Activated CD8-positive, alpha-beta T cell treated with anti-CD3 and anti-CD28 coated beads for 36 hours (primary cell): Measurements from ENCODE around the gene INTS4. TPM values are rescaled to one million over a fixed set of nuclear protein-coding genes. Genes with fewer than 3 reads are reported as not detected.

Experiments used
- ATAC-seq: fragments of 200-7000 bp; cut with Tn5 transposase; one replicate; pipeline ENCODE4 v1.10.0; 2021; ENCODE audit warnings: mild to moderate bottlenecking, moderate library complexity
- CTCF ChIA-PET: fragments of 350-600 bp; sonication (Branson Sonifier 250); formaldehyde crosslinking; loops from one replicate; lab custom pipeline; 2021; ENCODE audit warnings: antibody characterized with exemption; lab: Charles Lee
- POLR2A ChIA-PET: fragments of 350-600 bp; sonication (Branson Sonifier 250); formaldehyde crosslinking; loops from one replicate; lab custom pipeline; 2021; ENCODE audit warnings: antibody characterized with exemption; lab: Charles Lee
- DNase-seq: peaks from one replicate; pipeline ENCODE4 v3.0.0-alpha.2; 2020
- H3K27ac Mint-ChIP-seq: one replicate; pipeline ENCODE4 v1.8.0; 2021; ENCODE audit warnings: mild to moderate bottlenecking, mixed read lengths
- H3K27me3 Mint-ChIP-seq: one replicate; pipeline ENCODE4 v1.8.0; 2021; ENCODE audit warnings: mixed read lengths
- H3K36me3 Mint-ChIP-seq: one replicate; pipeline ENCODE4 v1.8.0; 2021; ENCODE audit warnings: low read depth, mixed read lengths
- H3K4me1 Mint-ChIP-seq: one replicate; pipeline ENCODE4 v1.8.0; 2021; ENCODE audit warnings: low read depth, mixed read lengths
- H3K4me3 Mint-ChIP-seq: one replicate; pipeline ENCODE4 v1.8.0; 2021; ENCODE audit warnings: mild to moderate bottlenecking, moderate library complexity, mixed read lengths
- H3K9me3 Mint-ChIP-seq: one replicate; pipeline ENCODE4 v1.8.0; 2021; ENCODE audit warnings: mixed read lengths
- intact Hi-C: fragments of 100-400 bp; cut with micrococcal nuclease; formaldehyde crosslinking; loops from one replicate; pipeline ENCODE4 v1.10.0; 2022
- total RNA-seq, 2 experiments: library from RNA; stranded (reverse); gene quantifications; one replicate each; pipeline ENCODE4 v1.2.3, GENCODE V29; 2021
- TF ChIP-seq, protein P1 (sequence below): fragments of 200-600 bp; IDR thresholded peaks from one replicate; pipeline ENCODE4 v1.8.0; 2022; ENCODE audit warnings: antibody characterized with exemption, mild to moderate bottlenecking

Gene INTS4
- total RNA-seq, 2 experiments from 2014 or later: 44.4 to 45.8 TPM

DNA sequence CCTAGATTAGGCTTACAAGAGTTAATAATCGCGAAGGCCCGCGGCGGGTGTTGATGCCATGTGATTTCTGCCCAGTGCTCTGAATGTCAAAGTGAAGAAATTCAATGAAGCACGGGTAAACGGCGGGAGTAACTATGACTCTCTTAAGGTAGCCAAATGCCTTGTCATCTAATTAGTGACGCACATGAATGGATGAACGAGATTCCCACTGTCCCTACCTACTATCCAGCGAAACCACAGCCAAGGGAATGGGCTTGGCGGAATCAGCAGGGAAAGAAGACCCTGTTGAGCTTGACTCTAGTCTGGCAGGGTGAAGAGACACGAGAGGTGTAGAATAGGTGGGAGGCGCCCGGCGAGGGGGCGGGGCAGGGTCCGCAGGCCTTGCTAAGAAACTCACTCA, 108.1 kb downstream of the INTS4 start:
- intact Hi-C loops: no loop called here
- CTCF ChIA-PET: interaction anchor here (0.7 kb wide), 1 partner anchor 14 kb away, joined by 3 read pairs; no protein-coding TSS in a partner anchor
- no peak for DNase-seq
- Mint-ChIP-seq H3K27me3 (no peaks in the 10 kb centered on the region), H3K36me3 (peaks cover 32% of the 10 kb centered on the region), H3K4me3 (no peak overlapping the region), H3K4me1 (no peaks in the 10 kb centered on the region), H3K9me3 (no peaks in the 10 kb centered on the region), H3K27ac (no peak overlapping the region)
- ATAC-seq: no peak
- POLR2A ChIA-PET: no interaction called here
- TF ChIP-seq, protein P1, sequence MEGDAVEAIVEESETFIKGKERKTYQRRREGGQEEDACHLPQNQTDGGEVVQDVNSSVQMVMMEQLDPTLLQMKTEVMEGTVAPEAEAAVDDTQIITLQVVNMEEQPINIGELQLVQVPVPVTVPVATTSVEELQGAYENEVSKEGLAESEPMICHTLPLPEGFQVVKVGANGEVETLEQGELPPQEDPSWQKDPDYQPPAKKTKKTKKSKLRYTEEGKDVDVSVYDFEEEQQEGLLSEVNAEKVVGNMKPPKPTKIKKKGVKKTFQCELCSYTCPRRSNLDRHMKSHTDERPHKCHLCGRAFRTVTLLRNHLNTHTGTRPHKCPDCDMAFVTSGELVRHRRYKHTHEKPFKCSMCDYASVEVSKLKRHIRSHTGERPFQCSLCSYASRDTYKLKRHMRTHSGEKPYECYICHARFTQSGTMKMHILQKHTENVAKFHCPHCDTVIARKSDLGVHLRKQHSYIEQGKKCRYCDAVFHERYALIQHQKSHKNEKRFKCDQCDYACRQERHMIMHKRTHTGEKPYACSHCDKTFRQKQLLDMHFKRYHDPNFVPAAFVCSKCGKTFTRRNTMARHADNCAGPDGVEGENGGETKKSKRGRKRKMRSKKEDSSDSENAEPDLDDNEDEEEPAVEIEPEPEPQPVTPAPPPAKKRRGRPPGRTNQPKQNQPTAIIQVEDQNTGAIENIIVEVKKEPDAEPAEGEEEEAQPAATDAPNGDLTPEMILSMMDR: no peak

- ChIA-PET CTCF (interaction anchor here (0.6 kb wide), 1 partner anchor 89 kb away, joined by 3 read pairs; no protein-coding TSS in a partner anchor), POLR2A (no interaction called here)
- no peak for DNase-seq
- H3K36me3 Mint-ChIP-seq: peaks cover 22% of the 10 kb centered on the region
- no peaks in the 10 kb centered on the region for H3K9me3 Mint-ChIP-seq
- H3K27me3 Mint-ChIP-seq: no peaks in the 10 kb centered on the region
- intact Hi-C loops: no loop called here
- H3K27ac Mint-ChIP-seq: no peak overlapping the region
- H3K4me3 Mint-ChIP-seq: no peak overlapping the region
- no peaks in the 10 kb centered on the region for H3K4me1 Mint-ChIP-seq
- no peak for ATAC-seq
- TF ChIP-seq, protein P1: no peak
These were observed 109.7 kb downstream of the INTS4 start for GRCh38 chr11:77884829-77885190.

DNA sequence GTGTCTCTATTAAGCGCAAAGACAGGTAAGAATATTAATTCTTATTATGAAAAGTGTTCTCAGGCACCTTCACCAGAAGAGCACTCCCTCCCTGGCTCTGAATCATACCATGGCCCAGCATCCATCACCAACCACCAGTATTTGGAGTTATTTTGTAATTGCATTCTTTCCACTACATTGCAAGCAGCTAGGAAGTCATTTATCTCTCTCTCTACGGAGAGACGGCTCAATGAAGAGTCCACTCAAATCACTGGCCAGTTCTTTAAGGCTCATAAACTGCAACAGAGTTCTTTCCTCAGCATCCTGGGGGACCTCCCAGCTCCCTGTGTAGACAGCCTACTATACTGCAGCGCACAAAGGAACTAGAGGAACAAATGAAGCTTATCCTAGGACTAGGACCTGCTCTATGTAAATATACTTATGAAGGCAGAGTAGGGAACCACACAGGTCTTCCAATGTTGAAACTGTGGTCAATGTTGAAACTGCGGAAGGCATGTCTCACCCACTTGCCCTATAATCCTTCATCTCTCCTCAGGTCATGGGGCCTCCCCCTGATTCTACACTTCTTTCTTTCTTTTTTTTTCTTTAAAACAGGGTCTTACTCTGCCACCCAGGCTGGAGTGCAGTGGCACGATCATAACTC, 110.2 kb downstream of the INTS4 start:
- ChIA-PET CTCF (no interaction called here), POLR2A (no interaction called here)
- ATAC-seq: no peak
- Mint-ChIP-seq H3K4me1 (no peaks in the 10 kb centered on the region), H3K27me3 (no peaks in the 10 kb centered on the region), H3K27ac (no peak overlapping the region), H3K4me3 (no peak overlapping the region), H3K9me3 (no peaks in the 10 kb centered on the region), H3K36me3 (peaks cover 20% of the 10 kb centered on the region)
- intact Hi-C loops: no loop called here
- TF ChIP-seq, protein P1: no peak
- no peak for DNase-seq

DNA sequence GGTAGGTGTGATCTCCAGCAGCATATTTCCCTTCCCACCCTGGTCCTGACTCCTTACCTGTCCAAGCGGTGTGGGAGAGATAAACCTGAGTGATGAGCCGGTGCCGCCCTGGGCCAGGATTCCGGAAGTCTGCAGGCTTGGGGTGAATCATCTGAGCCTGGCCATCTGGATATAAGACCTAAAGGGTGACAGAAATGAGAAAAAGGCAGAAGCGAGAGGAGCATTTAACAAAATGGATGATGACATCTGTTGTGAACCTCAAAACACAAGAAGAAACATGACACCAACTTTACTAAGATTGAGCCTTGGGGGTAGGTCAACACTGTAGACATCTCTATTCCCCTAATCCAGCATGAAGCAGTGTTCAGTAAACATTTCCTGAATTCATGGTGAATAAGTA, 110.7 kb downstream of the INTS4 start:
- TF ChIP-seq, protein P1: no peak
- H3K4me1 Mint-ChIP-seq: no peaks in the 10 kb centered on the region
- no peaks in the 10 kb centered on the region for H3K27me3 Mint-ChIP-seq

GRCh38 chr11:77882396-77882795, 112.1 kb downstream of the INTS4 start:
- ATAC-seq: no peak
- Mint-ChIP-seq H3K27ac (no peak overlapping the region), H3K36me3 (peaks cover 12% of the 10 kb centered on the region), H3K9me3 (no peaks in the 10 kb centered on the region), H3K4me1 (no peaks in the 10 kb centered on the region), H3K27me3 (no peaks in the 10 kb centered on the region), H3K4me3 (no peak overlapping the region)
- ChIA-PET CTCF (no interaction called here), POLR2A (no interaction called here)
- no peak for DNase-seq
- TF ChIP-seq, protein P1: no peak
- intact Hi-C loops: no loop called here

More for the DNA sequence above, 110.7 kb downstream of the INTS4 start:
- H3K9me3 Mint-ChIP-seq: no peaks in the 10 kb centered on the region
- DNase-seq (no peak), ATAC-seq (no peak)
- POLR2A ChIA-PET: no interaction called here
- intact Hi-C loops: no loop called here
- peaks cover 17% of the 10 kb centered on the region for H3K36me3 Mint-ChIP-seq
- no peak overlapping the region for H3K27ac Mint-ChIP-seq
- CTCF ChIA-PET: no interaction called here
- no peak overlapping the region for H3K4me3 Mint-ChIP-seq
